Heart left ventricle (tissue), 16 donors: ENCODE measurements around the gene EMILIN2. TPM values are rescaled to one million over a fixed set of nuclear protein-coding genes. Genes with fewer than 3 reads are reported as not detected.

Source experiments
- ATAC-seq, 4 donors: fragments of 200-7000 bp; cut with Tn5 transposase; one replicate each; pipeline ENCODE4 v1.9.1; 2020 to 2022; ENCODE audit warnings: moderate library complexity in 4 of 4, mild to moderate bottlenecking in 3 of 4, moderate number of reproducible peaks in 1 of 4
- DNase-seq, 5 donors: peaks; one replicate each; pipeline ENCODE4 v3.0.0-alpha.2; 2020
- H3K27ac ChIP-seq, 12 donors: fragments of 200-600 bp; sonication (generic) in 4 of 12; one replicate each; pipeline versions ENCODE4 v1.5.0 to v1.8.0; 2016 to 2022; ENCODE audit warnings: mild to moderate bottlenecking in 2 of 12
- H3K27me3 ChIP-seq, 9 donors: fragments of 200-600 bp; sonication (generic) in 2 of 9; one replicate each; pipeline versions ENCODE4 v1.5.1 to v1.8.0; 2016 to 2022; ENCODE audit warnings: mild to moderate bottlenecking in 3 of 9
- H3K36me3 ChIP-seq, 9 donors: fragments of 200-600 bp; sonication (generic) in 2 of 9; one replicate each; pipeline versions ENCODE4 v1.5.0 to v1.8.0; 2018 to 2022; ENCODE audit warnings: mild to moderate bottlenecking in 2 of 9
- H3K4me1 ChIP-seq, 12 donors: fragments of 200-600 bp; sonication (generic) in 4 of 12; one replicate each; pipeline versions ENCODE4 v1.5.0 to v1.8.0; 2016 to 2022; ENCODE audit warnings: mild to moderate bottlenecking in 3 of 12
- H3K4me3 ChIP-seq, 12 donors: fragments of 200-600 bp; sonication (generic) in 4 of 12; one replicate each; pipeline versions ENCODE4 v1.5.0 to v1.8.0; 2017 to 2022; ENCODE audit warnings: mild to moderate bottlenecking in 9 of 12, moderate library complexity in 4 of 12
- H3K9me3 ChIP-seq, 12 donors: fragments of 200-600 bp; sonication (generic) in 4 of 12; one replicate each; pipeline versions ENCODE4 v1.5.0 to v1.8.0; 2016 to 2022; ENCODE audit warnings: mild to moderate bottlenecking in 1 of 12
- CTCF ChIP-seq, 12 donors: fragments of 200-600 bp; sonication (generic) in 4 of 12; IDR thresholded peaks; one replicate each; pipeline versions ENCODE4 v1.5.0 to v1.8.0; 2018 to 2022; ENCODE audit warnings: antibody characterized with exemption in 12 of 12, mild to moderate bottlenecking in 5 of 12
- POLR2A ChIP-seq, 2 donors: fragments of 450-650 bp; IDR thresholded peaks; one replicate each; pipeline ENCODE4 v1.6.1; 2017; ENCODE audit warnings: antibody characterized with exemption in 2 of 2, mild to moderate bottlenecking in 2 of 2, moderate library complexity in 2 of 2
- WGBS, 4 donors: extraction: QIAGEN DNeasy Blood & Tissue Kit in 2 of 4; methylation state at CpG; one replicate each; pipeline versions ENCODE4 v1.1.5 to v1.1.7; 2013 to 2018; 5-methylcytosine and 5-hydroxymethylcytosine counted together
- intact Hi-C, 10 donors: fragments of 100-400 bp; cut with DNase I; formaldehyde crosslinking; loops; one replicate each; pipeline versions ENCODE4 v1.11.1 to v1.14.2; 2022
- polyA plus RNA-seq, 2 donors: library from polyadenylated mRNA; stranded (reverse); fragments of 200-250 nt; gene quantifications; one replicate each; pipeline ENCODE4 v1.2.3, GENCODE V29; 2013
- total RNA-seq, 9 donors: library from RNA; depleted of rRNA in 2 of 9; stranded (reverse); fragments of >200 nt in 2 of 9; fragmentation: NEBNext Ultra II Directional in 3 of 9; extraction: Animal tissue kit (Norgen Biotek cat#: 25700) in 3 of 9; gene quantifications; one replicate each; pipeline versions ENCODE4 v1.1.0 to v1.2.4, GENCODE V29; 2016 to 2023
- donor health status: ischemic (EF 13 %, LVEDD 7.1; RV severe dilation, severe dysfunction).
- donor health status: healthy with polysubstance abuse.
- donor health status: DM: no; HTN: yes; CAD: no.
- donor health status: DM: no; HTN: no; CAD: no.
- donor health status: ischemic (EF 25% LVEDD 6.9; RV normal size, moderate dysfunction).
- donor health status: ischemic (EF 25% LVEDD 5.7; RV mildly dilated, moderate dysfunction).
- donor health status: healthy.
- donor health status: DM: yes; HTN: yes; CAD: no.
- donor health status: ischemic (EF 35%, LVEDD 5.7; RV mildly dilated, moderate dysfunction).
- donor health status: nonischemic (EF 11% LVEDD 7.7; RV severe dilation, severe dysfunction).
- donor health status: DM: yes; HTN: yes; CAD: no.
- donor health status: PGD.
- donor health status: ischemic (EF 29% LVEDD 5.4; RV normal size, mild dysfunction).
- donor health status: nonischemic (EF 23%, LVEDD 6.1; RV moderate dilation, normal function).

Gene EMILIN2
- total and polyA plus RNA-seq, 11 donors = 14.4 to 71.3 (median 22.6) TPM

DNA sequence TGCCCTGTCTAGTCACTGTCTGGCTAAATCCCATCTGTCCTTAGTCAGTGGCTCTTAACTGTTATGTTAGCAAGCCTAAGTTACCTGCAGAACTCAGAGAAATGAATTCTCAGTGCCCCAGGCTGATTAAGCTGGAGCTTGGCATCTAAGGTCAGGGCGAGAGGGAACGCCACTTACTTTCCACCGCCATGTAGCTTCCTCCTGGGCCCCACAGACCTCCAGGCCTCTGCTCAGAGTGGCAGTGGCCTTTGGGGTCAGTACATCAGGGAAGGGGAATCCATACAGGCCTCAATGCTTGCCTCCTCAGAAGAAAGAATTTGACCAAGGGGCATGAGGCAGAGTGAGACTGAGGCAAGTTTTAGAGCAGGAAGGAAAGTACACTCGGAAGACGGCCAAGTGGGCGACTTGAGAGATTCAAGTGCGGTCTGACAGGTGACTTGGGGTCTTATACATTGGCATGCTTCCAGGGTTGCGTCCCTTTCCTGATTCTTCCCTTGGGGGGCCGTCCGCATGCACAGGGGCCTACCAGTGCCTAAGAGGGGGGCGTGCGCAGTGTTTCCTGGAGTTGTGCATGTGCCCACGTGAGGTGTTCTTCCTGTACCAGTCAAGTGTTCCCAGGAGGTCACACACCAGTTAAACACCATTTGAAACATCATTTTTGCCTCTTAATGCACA is 64.1 kb downstream of the EMILIN2 start:
- no peak overlapping the region for H3K4me3 ChIP-seq
- ATAC-seq (no peak), DNase-seq (no peak)
- no peaks in the 10 kb centered on the region for H3K9me3 ChIP-seq
- intact Hi-C loops = loop anchor here in 2 of 10 donors (10.0 kb wide), 2 partner anchors 126 to 146 kb away; no protein-coding TSS in a partner anchor
- no peak overlapping the region for H3K27ac ChIP-seq
- 92 to 97% (median 93%) methylated on average over 13 of the region's 13 CpGs for WGBS, 4 donors
- H3K4me1 ChIP-seq = peaks cover 0 to 26% (median 6%) of the 10 kb centered on the region in 12 donors
- no peak for TF ChIP-seq POLR2A (IDR thresholded peaks at IDR 0.05)
- TF ChIP-seq CTCF (IDR thresholded peaks at IDR 0.05) = no peak
- H3K36me3 ChIP-seq = peaks cover 0 to 80% (median 26%) of the 10 kb centered on the region in 9 donors
- no peaks in the 10 kb centered on the region for H3K27me3 ChIP-seq

DNA sequence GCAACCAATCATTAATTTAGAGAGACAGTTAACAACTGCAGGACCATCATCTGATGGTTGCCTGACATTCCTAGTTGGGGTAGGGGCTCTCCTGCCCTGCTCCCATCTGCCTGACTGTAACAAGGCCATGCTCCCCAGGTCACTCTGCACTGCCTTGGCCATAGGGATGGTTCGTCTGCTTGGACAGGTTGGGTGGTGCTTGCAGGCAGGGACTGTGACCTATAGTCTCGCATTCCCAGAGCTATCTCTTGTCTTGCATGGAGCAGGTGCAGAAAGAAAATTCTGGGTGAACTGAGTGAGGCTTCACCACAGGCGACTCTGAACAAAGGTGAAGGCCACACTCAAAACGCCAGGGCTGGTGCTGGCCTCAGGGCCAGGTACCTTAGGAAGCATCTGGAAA is 64.7 kb downstream of the EMILIN2 start:
- no peak overlapping the region for H3K27ac ChIP-seq
- peaks cover 0 to 87% (median 32%) of the 10 kb centered on the region in 9 donors for H3K36me3 ChIP-seq
- H3K4me3 ChIP-seq = no peak overlapping the region
- 94 to 98% (median 95%) methylated on average over 3 to 4 of the region's 4 CpGs for WGBS, 4 donors
- DNase-seq = no peak
- no peak for TF ChIP-seq CTCF (IDR thresholded peaks at IDR 0.05)
- TF ChIP-seq POLR2A (IDR thresholded peaks at IDR 0.05) = no peak
- no peak for ATAC-seq
- H3K4me1 ChIP-seq = peaks cover 0 to 20% (median 1%) of the 10 kb centered on the region in 12 donors
- no peaks in the 10 kb centered on the region for H3K9me3 ChIP-seq
- H3K27me3 ChIP-seq = no peaks in the 10 kb centered on the region
- intact Hi-C loops = loop anchor here in 2 of 10 donors (10.0 kb wide), 2 partner anchors 127 to 147 kb away; no protein-coding TSS in a partner anchor

- peaks cover 0 to 23% (median 1%) of the 10 kb centered on the region in 12 donors for H3K4me1 ChIP-seq
- ATAC-seq (no peak), DNase-seq (peak in 1 of 5 donors; percentile 14)
- no peak overlapping the region for H3K27ac ChIP-seq
- H3K9me3 ChIP-seq = no peaks in the 10 kb centered on the region
- peaks cover 0 to 98% (median 35%) of the 10 kb centered on the region in 9 donors for H3K36me3 ChIP-seq
- no peak overlapping the region for H3K4me3 ChIP-seq
- H3K27me3 ChIP-seq = no peaks in the 10 kb centered on the region
- WGBS, 4 donors = 90 to 94% (median 92%) methylated on average over 26 to 29 of the region's 29 CpGs
- intact Hi-C loops = loop anchor here in 2 of 10 donors (10.0 kb wide), 2 partner anchors 128 to 148 kb away; no protein-coding TSS in a partner anchor
- TF ChIP-seq POLR2A (IDR thresholded peaks at IDR 0.05) = no peak
- TF ChIP-seq CTCF (IDR thresholded peaks at IDR 0.05) = no peak
Observed at GRCh38 chr18:2912357-2913299, 65.8 kb downstream of the EMILIN2 start.
